ENCODE measurements around the gene HABP4. TPM values are rescaled to one million over a fixed set of nuclear protein-coding genes. Genes with fewer than 3 reads are reported as not detected.

Gene HABP4
- polyA plus RNA-seq, 1 donor, result 11.3 TPM

DNA sequence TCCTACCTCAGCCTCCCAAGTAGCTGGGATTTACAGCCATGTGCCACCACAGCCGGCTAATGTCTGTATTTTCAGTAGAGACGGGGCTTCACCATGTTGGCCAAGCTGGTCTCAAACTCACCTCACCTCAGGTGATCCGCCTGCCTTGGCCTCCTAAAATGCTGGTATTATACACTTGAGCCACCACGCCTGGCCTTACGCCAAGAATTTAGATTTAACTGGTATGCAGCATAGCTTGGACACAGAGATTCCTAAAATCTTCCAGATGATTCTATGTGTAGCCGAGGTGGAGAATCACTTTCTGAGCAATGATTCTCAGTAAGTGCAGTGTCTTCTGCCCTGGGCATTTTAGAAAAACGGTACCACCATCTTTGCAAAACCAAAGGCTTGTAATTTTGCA lies 74.1 kb downstream of the HABP4 start:
- no peak for DNase-seq

GRCh38 chr9:96524764-96525163 lies 74.8 kb downstream of the HABP4 start:
- no peak for DNase-seq

DNA sequence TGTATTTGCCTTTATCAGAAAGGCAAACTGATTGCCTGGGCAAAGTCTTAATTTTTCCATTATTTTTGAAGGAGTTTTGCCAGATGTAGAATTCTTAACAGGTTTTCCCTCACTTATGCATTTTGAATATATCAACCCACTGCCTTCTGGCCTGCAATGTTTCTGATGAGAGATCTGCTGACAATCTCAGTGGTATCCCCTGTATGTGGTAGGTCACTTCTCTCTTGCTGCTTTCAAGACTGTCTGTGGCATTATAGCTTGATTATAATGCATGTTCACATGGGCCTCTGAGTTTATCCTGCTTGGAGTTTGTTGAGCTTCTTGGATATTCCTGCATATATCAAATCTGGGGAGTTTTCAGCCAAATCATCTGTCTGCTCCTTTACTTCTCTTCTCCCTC lies 82.2 kb downstream of the HABP4 start:
- DNase-seq, result no peak

DNA sequence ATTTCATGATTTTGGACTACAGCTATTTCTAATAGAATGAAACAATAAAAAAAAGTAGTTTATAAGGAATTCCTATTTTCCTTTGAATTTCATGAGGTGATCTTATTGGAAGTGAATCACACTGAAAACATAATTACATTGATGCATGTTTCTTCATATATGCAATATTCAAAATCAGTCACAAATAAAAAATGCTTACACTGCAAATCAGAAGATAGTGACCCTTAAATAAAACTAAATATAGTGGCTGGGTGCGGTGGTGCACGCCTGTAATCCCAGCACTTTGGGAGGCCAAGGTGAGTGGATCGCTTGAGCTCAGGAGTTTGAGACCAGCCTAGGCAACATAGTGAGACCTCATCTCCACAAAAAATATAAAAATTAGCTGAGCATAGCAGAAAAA lies 90.1 kb downstream of the HABP4 start:
- DNase-seq, result no peak

Other genes starting within 250 kb of the HABP4 start
- gene HSD17B3, start 148.0 kb upstream of the HABP4 start, polyA plus RNA-seq (ENCODE audit: insufficient read length), result 0.63 TPM
- gene SLC35D2, start 66.5 kb upstream of the HABP4 start, polyA plus RNA-seq (ENCODE audit: insufficient read length), result 23.3 TPM
- 6.5 TPM for gene ZNF367, start 31.8 kb upstream of the HABP4 start, polyA plus RNA-seq (ENCODE audit: insufficient read length)
- 14.3 TPM for gene CDC14B, start 169.7 kb downstream of the HABP4 start, polyA plus RNA-seq (ENCODE audit: insufficient read length)
- 10.0 TPM for gene PRXL2C, start 205.1 kb downstream of the HABP4 start, polyA plus RNA-seq (ENCODE audit: insufficient read length)